GM11168 (cell line): Measurements from ENCODE around the gene TSHZ2.

ENCODE experiments used
- in situ Hi-C: fragments of 300-500 bp; cut with MboI; formaldehyde crosslinking; loops from one replicate; pipeline ENCODE4 v1.12.0; 2022; ENCODE audit warnings: low sequenced_read_pairs; ENCODE audit not compliant: unreplicated experiment

Gene TSHZ2

GRCh38 chr20:52972190-52972937, at the start of gene TSHZ2:
TSS of gene TSHZ2 (plus strand) at chr20:52972358. CDS start at chr20:52973294, 936 bp downstream.
- in situ Hi-C loops = no loop called here

- in situ Hi-C loops = no loop called here
These were observed 49.7 kb upstream of the TSHZ2 start for GRCh38 chr20:52922436-52922835.

- in situ Hi-C loops = no loop called here
These were observed 48.8 kb upstream of the TSHZ2 start for GRCh38 chr20:52923123-52923937.

- in situ Hi-C loops = no loop called here
These were observed 47.5 kb upstream of the TSHZ2 start for GRCh38 chr20:52924411-52925271.

- in situ Hi-C loops = no loop called here
These were observed 45.7 kb upstream of the TSHZ2 start for GRCh38 chr20:52926505-52926904.

GRCh38 chr20:52933867-52934266, 38.3 kb upstream of the TSHZ2 start:
- in situ Hi-C loops = no loop called here

GRCh38 chr20:52936351-52937340, 35.5 kb upstream of the TSHZ2 start:
- in situ Hi-C loops = no loop called here

GRCh38 chr20:52937591-52938100, 34.5 kb upstream of the TSHZ2 start:
- in situ Hi-C loops = no loop called here

- in situ Hi-C loops = no loop called here
These were observed 33.0 kb upstream of the TSHZ2 start for GRCh38 chr20:52939141-52939540.

- in situ Hi-C loops = no loop called here
These were observed 30.4 kb upstream of the TSHZ2 start for GRCh38 chr20:52941808-52942207.

GRCh38 chr20:52943185-52943841, 28.8 kb upstream of the TSHZ2 start:
- in situ Hi-C loops = no loop called here

- in situ Hi-C loops = no loop called here
These were observed 26.9 kb upstream of the TSHZ2 start for GRCh38 chr20:52945268-52945667.

GRCh38 chr20:52945862-52946522, 26.2 kb upstream of the TSHZ2 start:
- in situ Hi-C loops = no loop called here

- in situ Hi-C loops = no loop called here
These were observed 23.7 kb upstream of the TSHZ2 start for GRCh38 chr20:52948491-52948890.

- in situ Hi-C loops = no loop called here
These were observed 19.1 kb upstream of the TSHZ2 start for GRCh38 chr20:52953020-52953419.

- in situ Hi-C loops = no loop called here
These were observed 17.3 kb upstream of the TSHZ2 start for GRCh38 chr20:52954849-52955248.

GRCh38 chr20:52958211-52958610, 13.9 kb upstream of the TSHZ2 start:
- in situ Hi-C loops = no loop called here

GRCh38 chr20:52959125-52959524, 13.0 kb upstream of the TSHZ2 start:
- in situ Hi-C loops = no loop called here
